ENCODE measurements around the gene SLC38A8. TPM values are rescaled to one million over a fixed set of nuclear protein-coding genes. Genes with fewer than 3 reads are reported as not detected.

Gene SLC38A8
- total RNA-seq, 1 experiment from 2014 or later, result 0.35 TPM

DNA sequence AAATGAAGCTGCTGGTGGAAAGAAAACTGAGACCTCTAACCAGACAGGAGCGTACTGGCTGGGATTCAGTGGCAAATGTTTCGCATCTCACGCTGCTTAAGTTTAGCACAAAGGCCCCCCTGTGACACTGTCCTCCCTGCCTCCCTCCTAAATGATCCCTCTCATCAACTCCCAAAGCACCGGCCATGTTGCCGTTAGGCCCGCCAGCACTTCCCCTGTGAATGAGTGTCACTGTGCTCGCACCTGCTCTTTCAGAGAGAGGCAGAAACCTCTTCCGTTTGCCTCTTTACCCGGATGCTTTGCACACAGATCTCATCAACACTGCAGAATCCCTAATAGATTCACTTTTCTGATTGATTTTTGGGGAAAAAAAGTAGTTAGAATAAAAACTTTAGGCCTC, 47.6 kb upstream of the SLC38A8 start:
- Mint-ChIP-seq H3K27ac (no peak overlapping the region), H3K4me3 (no peak overlapping the region), H3K36me3 (ENCODE audit: insufficient read depth in 1 of 3, low read depth in 3 of 3) (peaks cover 7 to 81% (median 72%) of the 10 kb centered on the region in 3 experiments; a peak in 6 of 7 replicates), H3K9me3 (no peaks in the 10 kb centered on the region), H3K4me1 (no peaks in the 10 kb centered on the region), H3K27me3 (ENCODE audit: low read depth) (no peaks in the 10 kb centered on the region)
- no peak overlapping the region for H2BK15ac ChIP-seq (ENCODE audit: low read depth, low read length)
- peaks cover 2% of the 10 kb centered on the region for H4K20me1 ChIP-seq (ENCODE audit: control insufficient read depth, insufficient read depth, insufficient read length)
- no CpG with 5 or more reads among the region's 9 CpGs for WGBS (ENCODE audit: extremely low coverage, insufficient read length, low lambda C conversion rate)
- H4K5ac ChIP-seq (ENCODE audit: insufficient read length, low read depth, low read length), result no peak overlapping the region
- H3K9me3 ChIP-seq (ENCODE audit: control insufficient read depth, low read depth, low read length), result no peaks in the 10 kb centered on the region
- H3K23me2 ChIP-seq (ENCODE audit: insufficient read length, low read depth, low read length, poor library complexity, severe bottlenecking), result no peaks in the 10 kb centered on the region
- H2AK5ac ChIP-seq (ENCODE audit: insufficient read length, low read length), result no peak overlapping the region
- H3K14ac ChIP-seq (ENCODE audit: insufficient read depth, low read length), result no peak overlapping the region
- H3K27ac ChIP-seq (ENCODE audit: insufficient read length, low read depth, low read length), result no peak overlapping the region
- no peak for DNase-seq
- no peak overlapping the region for H3K9ac ChIP-seq (ENCODE audit: extremely low read depth, insufficient read length, low read length)
- H4K8ac ChIP-seq (replicated peaks; ENCODE audit: insufficient read length, low read depth, low read length), result no peak overlapping the region
- no peak overlapping the region for H3K56ac ChIP-seq (ENCODE audit: insufficient read length, low read depth, low read length)
- H3K4ac ChIP-seq (ENCODE audit: low read depth, low read length), result no peak overlapping the region
- H4K91ac ChIP-seq (ENCODE audit: insufficient read length, low read depth, low read length), result no peak overlapping the region
- no peak overlapping the region for H3K23ac ChIP-seq (ENCODE audit: insufficient read length, low read depth, low read length)
- no peak overlapping the region for H2BK120ac ChIP-seq (ENCODE audit: low read depth, low read length, poor library complexity, severe bottlenecking)
- no peaks in the 10 kb centered on the region for H3K27me3 ChIP-seq (ENCODE audit: insufficient read depth, low read length)
- no peaks in the 10 kb centered on the region for H3K4me1 ChIP-seq (ENCODE audit: insufficient read depth, low read length)
- no peak overlapping the region for H2BK12ac ChIP-seq (ENCODE audit: insufficient read length, low read depth, low read length)
- TF ChIP-seq, protein P1, sequence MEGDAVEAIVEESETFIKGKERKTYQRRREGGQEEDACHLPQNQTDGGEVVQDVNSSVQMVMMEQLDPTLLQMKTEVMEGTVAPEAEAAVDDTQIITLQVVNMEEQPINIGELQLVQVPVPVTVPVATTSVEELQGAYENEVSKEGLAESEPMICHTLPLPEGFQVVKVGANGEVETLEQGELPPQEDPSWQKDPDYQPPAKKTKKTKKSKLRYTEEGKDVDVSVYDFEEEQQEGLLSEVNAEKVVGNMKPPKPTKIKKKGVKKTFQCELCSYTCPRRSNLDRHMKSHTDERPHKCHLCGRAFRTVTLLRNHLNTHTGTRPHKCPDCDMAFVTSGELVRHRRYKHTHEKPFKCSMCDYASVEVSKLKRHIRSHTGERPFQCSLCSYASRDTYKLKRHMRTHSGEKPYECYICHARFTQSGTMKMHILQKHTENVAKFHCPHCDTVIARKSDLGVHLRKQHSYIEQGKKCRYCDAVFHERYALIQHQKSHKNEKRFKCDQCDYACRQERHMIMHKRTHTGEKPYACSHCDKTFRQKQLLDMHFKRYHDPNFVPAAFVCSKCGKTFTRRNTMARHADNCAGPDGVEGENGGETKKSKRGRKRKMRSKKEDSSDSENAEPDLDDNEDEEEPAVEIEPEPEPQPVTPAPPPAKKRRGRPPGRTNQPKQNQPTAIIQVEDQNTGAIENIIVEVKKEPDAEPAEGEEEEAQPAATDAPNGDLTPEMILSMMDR (conservative IDR thresholded peaks at IDR 0.05), result no peak
- H3K18ac ChIP-seq (ENCODE audit: insufficient read length, low read depth, low read length), result no peak overlapping the region
- H3T11ph ChIP-seq (ENCODE audit: low read length), result no peak overlapping the region
- H2BK5ac ChIP-seq (ENCODE audit: insufficient read length, low read length), result no peak overlapping the region
- no peaks in the 10 kb centered on the region for H3K79me2 ChIP-seq (ENCODE audit: insufficient read depth, low read length)
- no peak overlapping the region for H2BK20ac ChIP-seq (ENCODE audit: low read depth, low read length, poor library complexity, severe bottlenecking)
- no peaks in the 10 kb centered on the region for H3K79me1 ChIP-seq (ENCODE audit: insufficient read depth, low read depth, low read length, poor library complexity, severe bottlenecking)
- H3K4me2 ChIP-seq (ENCODE audit: insufficient read depth, insufficient read length, low read length), result no peak overlapping the region
- no peak overlapping the region for H2AFZ ChIP-seq (ENCODE audit: low read length)
